HEK293 (cell line): ENCODE results near the gene LRRC8B.

Experiments
- GLIS1 ChIP-seq: fragments of 450-650 bp; formaldehyde crosslinking; IDR thresholded peaks from 2 replicates; pipeline ENCODE4 v1.5.1; 2016; ENCODE audit warnings: missing biosample characterization, missing genetic modification characterization
- GLIS2 ChIP-seq: fragments of 450-650 bp; formaldehyde crosslinking; IDR thresholded peaks from 2 replicates; pipeline ENCODE4 v1.5.1; 2016; ENCODE audit warnings: missing biosample characterization, missing genetic modification characterization
- HIC1 ChIP-seq: fragments of 450-650 bp; formaldehyde crosslinking; IDR thresholded peaks from 2 replicates; pipeline ENCODE4 v1.5.1; 2016; ENCODE audit warnings: missing biosample characterization, missing genetic modification characterization
- KLF10 ChIP-seq: fragments of 450-650 bp; IDR thresholded peaks from 2 replicates; pipeline ENCODE4 v1.5.1; 2018; ENCODE audit warnings: missing biosample characterization, mild to moderate bottlenecking, missing genetic modification characterization
- KLF16 ChIP-seq: fragments of 450-650 bp; formaldehyde crosslinking; IDR thresholded peaks from 2 replicates; pipeline ENCODE4 v1.5.1; 2017; ENCODE audit warnings: missing biosample characterization, missing genetic modification characterization
- KLF17 ChIP-seq: fragments of 450-650 bp; formaldehyde crosslinking; IDR thresholded peaks from 2 replicates; pipeline ENCODE4 v1.5.1; 2016; ENCODE audit warnings: missing biosample characterization, missing genetic modification characterization
- MYNN ChIP-seq: fragments of 450-650 bp; formaldehyde crosslinking; IDR thresholded peaks from 2 replicates; pipeline ENCODE4 v1.5.1; 2016; ENCODE audit warnings: missing biosample characterization, missing genetic modification characterization, borderline replicate concordance
- OVOL3 ChIP-seq: fragments of 450-650 bp; formaldehyde crosslinking; IDR thresholded peaks from 2 replicates; pipeline ENCODE4 v1.5.1; 2016; ENCODE audit warnings: missing biosample characterization, missing genetic modification characterization
- PBX3 ChIP-seq: sonication (generic); formaldehyde crosslinking; IDR thresholded peaks from 2 replicates; pipeline ENCODE4 v1.8.1; 2022; ENCODE audit warnings: mild to moderate bottlenecking, moderate library complexity, missing genetic modification reagents
- SALL2 ChIP-seq: fragments of 450-650 bp; formaldehyde crosslinking; IDR thresholded peaks from 2 replicates; pipeline ENCODE4 v1.5.0; 2017; ENCODE audit warnings: missing biosample characterization, mild to moderate bottlenecking, missing genetic modification characterization, borderline replicate concordance
- TCF7L2 ChIP-seq: IDR thresholded peaks from 2 replicates; pipeline ENCODE4 v1.6.1; 2011; ENCODE audit warnings: low read depth, mild to moderate bottlenecking, inconsistent platforms, low read length, moderate library complexity, borderline replicate concordance
- ZBTB17 ChIP-seq: fragments of 450-650 bp; formaldehyde crosslinking; IDR thresholded peaks from 2 replicates; pipeline ENCODE4 v1.5.1; 2016; ENCODE audit warnings: missing biosample characterization, missing genetic modification characterization
- ZBTB48 ChIP-seq: fragments of 450-650 bp; formaldehyde crosslinking; IDR thresholded peaks from 2 replicates; pipeline ENCODE4 v1.5.1; 2016; ENCODE audit warnings: missing biosample characterization, missing genetic modification characterization
- ZFP3 ChIP-seq: fragments of 450-650 bp; formaldehyde crosslinking; IDR thresholded peaks from 2 replicates; pipeline ENCODE4 v1.5.1; 2016; ENCODE audit warnings: low read depth, missing biosample characterization, missing genetic modification characterization
- ZNF146 ChIP-seq: fragments of 450-650 bp; formaldehyde crosslinking; IDR thresholded peaks from 2 replicates; pipeline ENCODE4 v1.5.1; 2016; ENCODE audit warnings: missing biosample characterization, missing genetic modification characterization
- ZNF2 ChIP-seq: fragments of 450-650 bp; formaldehyde crosslinking; IDR thresholded peaks from 2 replicates; pipeline ENCODE4 v1.5.1; 2016; ENCODE audit warnings: missing biosample characterization, missing genetic modification characterization
- ZNF221 ChIP-seq: fragments of 450-650 bp; formaldehyde crosslinking; IDR thresholded peaks from 2 replicates; pipeline ENCODE4 v1.5.1; 2017; ENCODE audit warnings: missing biosample characterization, missing genetic modification characterization, borderline replicate concordance
- ZNF274 ChIP-seq, 2 experiments: fragments of 200-500 bp in 1 of 2; fragments of 450-650 bp in 1 of 2; sonication (Bioruptor generic) in 1 of 2; formaldehyde crosslinking in 1 of 2; IDR thresholded peaks; 2 replicates each; pipeline versions ENCODE4 v1.5.1 to v1.6.1; 2014 to 2016; ENCODE audit warnings: borderline replicate concordance in 1 of 2, inconsistent platforms in 1 of 2, low read length in 1 of 2, missing biosample characterization in 1 of 2, missing genetic modification characterization in 1 of 2
- ZNF302 ChIP-seq: fragments of 450-650 bp; formaldehyde crosslinking; IDR thresholded peaks from 2 replicates; pipeline ENCODE4 v1.5.1; 2016; ENCODE audit warnings: missing biosample characterization, missing genetic modification characterization, low read depth
- ZNF335 ChIP-seq: fragments of 450-650 bp; formaldehyde crosslinking; conservative IDR thresholded peaks from 2 replicates; pipeline ENCODE4 v1.5.1; 2016; ENCODE audit warnings: missing biosample characterization, missing genetic modification characterization
- ZNF48 ChIP-seq: fragments of 450-650 bp; formaldehyde crosslinking; IDR thresholded peaks from 2 replicates; pipeline ENCODE4 v1.5.1; 2016; ENCODE audit warnings: missing biosample characterization, missing genetic modification characterization
- ZNF654 ChIP-seq: fragments of 450-650 bp; formaldehyde crosslinking; IDR thresholded peaks from 2 replicates; pipeline ENCODE4 v1.5.1; 2016; ENCODE audit warnings: low read depth, missing biosample characterization, missing genetic modification characterization
- ZNF837 ChIP-seq: fragments of 450-650 bp; formaldehyde crosslinking; IDR thresholded peaks from 2 replicates; pipeline ENCODE4 v1.5.1; 2016; ENCODE audit warnings: missing biosample characterization, missing genetic modification characterization
- ZSCAN30 ChIP-seq: fragments of 450-650 bp; IDR thresholded peaks from 2 replicates; pipeline ENCODE4 v1.5.1; 2018; ENCODE audit warnings: missing biosample characterization, mild to moderate bottlenecking, missing genetic modification characterization, moderate library complexity
- ZXDB ChIP-seq: fragments of 450-650 bp; formaldehyde crosslinking; IDR thresholded peaks from 2 replicates; pipeline ENCODE4 v1.5.1; 2016; ENCODE audit warnings: missing biosample characterization, missing genetic modification characterization
- TF ChIP-seq, protein P1 (sequence below): fragments of 450-650 bp; formaldehyde crosslinking; IDR thresholded peaks from 2 replicates; pipeline ENCODE4 v1.5.1; 2016; ENCODE audit warnings: missing biosample characterization, missing genetic modification characterization
- TF ChIP-seq, protein P2 (sequence below): fragments of 450-650 bp; formaldehyde crosslinking; IDR thresholded peaks from 2 replicates; pipeline ENCODE4 v1.5.1; 2016; ENCODE audit warnings: missing biosample characterization, missing genetic modification characterization

Gene LRRC8B

GRCh38 chr1:89633248-89633799 lies 108.7 kb downstream of the LRRC8B start (continued):
- TF ChIP-seq TCF7L2 = no peak
- TF ChIP-seq ZNF2 (tag by site-specific recombination) = peak; percentile 43; the same call in 1 of the 2 replicates
- TF ChIP-seq ZSCAN30 = peak; percentile 55
- TF ChIP-seq HIC1 (tag by site-specific recombination) = peak; percentile 43; the same call in 1 of the 2 replicates
- TF ChIP-seq KLF17 (tag by site-specific recombination) = no peak
- TF ChIP-seq OVOL3 (tag by site-specific recombination) = no peak
- peak; percentile 65; the same call in 1 of the 2 replicates for TF ChIP-seq KLF16
- TF ChIP-seq GLIS1 = peak; percentile 58
- TF ChIP-seq GLIS2 (tag by site-specific recombination) = peak; percentile 63
- peak; percentile 82 for TF ChIP-seq ZNF335
- TF ChIP-seq ZNF302 = no peak
- TF ChIP-seq, protein P1, sequence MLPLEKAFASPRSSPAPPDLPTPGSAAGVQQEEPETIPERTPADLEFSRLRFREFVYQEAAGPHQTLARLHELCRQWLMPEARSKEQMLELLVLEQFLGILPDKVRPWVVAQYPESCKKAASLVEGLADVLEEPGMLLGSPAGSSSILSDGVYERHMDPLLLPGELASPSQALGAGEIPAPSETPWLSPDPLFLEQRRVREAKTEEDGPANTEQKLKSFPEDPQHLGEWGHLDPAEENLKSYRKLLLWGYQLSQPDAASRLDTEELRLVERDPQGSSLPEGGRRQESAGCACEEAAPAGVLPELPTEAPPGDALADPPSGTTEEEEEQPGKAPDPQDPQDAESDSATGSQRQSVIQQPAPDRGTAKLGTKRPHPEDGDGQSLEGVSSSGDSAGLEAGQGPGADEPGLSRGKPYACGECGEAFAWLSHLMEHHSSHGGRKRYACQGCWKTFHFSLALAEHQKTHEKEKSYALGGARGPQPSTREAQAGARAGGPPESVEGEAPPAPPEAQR = no peak
- TF ChIP-seq ZBTB48 (tag by site-specific recombination) = peak; percentile 77
- TF ChIP-seq ZNF48 = no peak
- no peak for TF ChIP-seq SALL2 (tag by site-specific recombination)
- TF ChIP-seq ZNF837 = 0 out of 2 replicates have a peak, but pooled peaks have one; percentile 37
- no peak for TF ChIP-seq ZBTB17 (tag by site-specific recombination)
- no peak for TF ChIP-seq ZNF146 (tag by site-specific recombination)
- TF ChIP-seq ZFP3 (tag by site-specific recombination) = no peak
- no peak for TF ChIP-seq MYNN (tag by site-specific recombination)
- TF ChIP-seq, protein P2, sequence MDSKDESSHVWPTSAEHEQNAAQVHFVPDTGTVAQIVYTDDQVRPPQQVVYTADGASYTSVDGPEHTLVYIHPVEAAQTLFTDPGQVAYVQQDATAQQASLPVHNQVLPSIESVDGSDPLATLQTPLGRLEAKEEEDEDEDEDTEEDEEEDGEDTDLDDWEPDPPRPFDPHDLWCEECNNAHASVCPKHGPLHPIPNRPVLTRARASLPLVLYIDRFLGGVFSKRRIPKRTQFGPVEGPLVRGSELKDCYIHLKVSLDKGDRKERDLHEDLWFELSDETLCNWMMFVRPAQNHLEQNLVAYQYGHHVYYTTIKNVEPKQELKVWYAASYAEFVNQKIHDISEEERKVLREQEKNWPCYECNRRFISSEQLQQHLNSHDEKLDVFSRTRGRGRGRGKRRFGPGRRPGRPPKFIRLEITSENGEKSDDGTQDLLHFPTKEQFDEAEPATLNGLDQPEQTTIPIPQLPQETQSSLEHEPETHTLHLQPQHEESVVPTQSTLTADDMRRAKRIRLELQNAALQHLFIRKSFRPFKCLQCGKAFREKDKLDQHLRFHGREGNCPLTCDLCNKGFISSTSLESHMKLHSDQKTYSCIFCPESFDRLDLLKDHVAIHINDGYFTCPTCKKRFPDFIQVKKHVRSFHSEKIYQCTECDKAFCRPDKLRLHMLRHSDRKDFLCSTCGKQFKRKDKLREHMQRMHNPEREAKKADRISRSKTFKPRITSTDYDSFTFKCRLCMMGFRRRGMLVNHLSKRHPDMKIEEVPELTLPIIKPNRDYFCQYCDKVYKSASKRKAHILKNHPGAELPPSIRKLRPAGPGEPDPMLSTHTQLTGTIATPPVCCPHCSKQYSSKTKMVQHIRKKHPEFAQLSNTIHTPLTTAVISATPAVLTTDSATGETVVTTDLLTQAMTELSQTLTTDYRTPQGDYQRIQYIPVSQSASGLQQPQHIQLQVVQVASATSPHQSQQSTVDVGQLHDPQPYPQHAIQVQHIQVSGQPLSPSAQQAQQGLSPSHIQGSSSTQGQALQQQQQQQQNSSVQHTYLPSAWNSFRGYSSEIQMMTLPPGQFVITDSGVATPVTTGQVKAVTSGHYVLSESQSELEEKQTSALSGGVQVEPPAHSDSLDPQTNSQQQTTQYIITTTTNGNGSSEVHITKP (tag by site-specific recombination) = peak; percentile 53
- 0 out of 2 replicates have a peak, but pooled peaks have one; percentile 43 for TF ChIP-seq PBX3 (CRISPR knock-in tag)
- no peak for TF ChIP-seq ZNF221 (tag by site-specific recombination)
- no peak for TF ChIP-seq ZNF654
- TF ChIP-seq ZXDB (tag by site-specific recombination) = 0 out of 2 replicates have a peak, but pooled peaks have one; percentile 22
- no peak for TF ChIP-seq KLF10 (tag by site-specific recombination)
- TF ChIP-seq ZNF274 (IDR thresholded peaks at IDR 0.05; ENCODE audit: low read length) = no peak
- TF ChIP-seq ZNF274 (tag by site-specific recombination; IDR thresholded peaks at IDR 0.05; ENCODE audit: borderline replicate concordance) = no peak
